ENCODE results near the gene VAV1. TPM values are rescaled to one million over a fixed set of nuclear protein-coding genes. Genes with fewer than 3 reads are reported as not detected.

The VAV1 gene
- total RNA-seq, 1 donor from 2014 or later = 3.1 TPM

GRCh38 chr19:6903446-6903845 lies 130.9 kb downstream of the VAV1 start:
- intact Hi-C loops (cut with DNase I) = no loop called here
- DNase-seq (ENCODE audit: missing footprints) (no peak), ATAC-seq (no peak)

- ATAC-seq (no peak), DNase-seq (ENCODE audit: missing footprints) (no peak)
- intact Hi-C loops (cut with DNase I) = no loop called here
Measured at GRCh38 chr19:6906559-6907060, 134.1 kb downstream of the VAV1 start.

Small RNA genes within 50 kb of the gene (microRNA-seq; reads per million reads assigned to microRNA genes)
- not detected for gene MIR6791

Other genes starting within 250 kb of the VAV1 start
- gene TNFSF9, start 241.7 kb upstream of the VAV1 start, total RNA-seq = 0.78 TPM
- not detected for gene CD70, start 181.6 kb upstream of the VAV1 start, total RNA-seq
- gene TNFSF14, start 102.5 kb upstream of the VAV1 start, total RNA-seq = 0.73 TPM
- gene C3, start 52.1 kb upstream of the VAV1 start, total RNA-seq = 482 TPM
- gene GPR108, start 35.1 kb upstream of the VAV1 start, total RNA-seq = 23.9 TPM
- 147 TPM for gene TRIP10, start 33.0 kb upstream of the VAV1 start, total RNA-seq
- gene SH2D3A, start 5.3 kb upstream of the VAV1 start, total RNA-seq = not detected
- 0.38 TPM for gene ADGRE1, start 114.9 kb downstream of the VAV1 start, total RNA-seq
- gene MBD3L2B, start 248.7 kb downstream of the VAV1 start, total RNA-seq = not detected